ENCODE results near the gene KHNYN.
A peak's percentile ranks its signal among the peaks of the same experiment; 100 is the strongest.
"Not testable (repeated sequence)": the region's sequence is repeated elsewhere in the genome, so short reads cannot be mapped to it uniquely, and the experiment has no call there.

Gene KHNYN

DNA sequence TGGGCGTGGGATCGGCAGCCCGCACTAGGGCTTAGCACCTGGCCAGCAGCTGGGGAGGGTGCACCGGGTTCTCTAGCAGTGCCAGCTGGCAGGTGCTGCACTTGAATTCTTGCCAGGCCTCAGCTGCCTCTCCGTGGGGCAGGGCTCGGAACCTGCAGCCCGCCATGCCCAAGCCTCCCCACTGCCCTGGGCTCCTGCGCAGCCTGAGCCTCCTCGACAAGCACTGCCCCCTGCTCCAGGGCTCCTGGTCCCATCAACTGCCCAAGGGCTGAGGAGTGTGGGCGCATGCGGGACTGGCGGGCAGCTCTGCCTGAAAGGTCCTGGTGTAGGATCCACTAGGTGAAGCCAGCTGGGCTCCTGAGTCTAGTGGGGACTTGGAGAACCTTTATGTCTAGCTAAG, 43.5 kb downstream of the KHNYN start:
- H3K36me3 ChIP-seq (ENCODE audit: insufficient read depth, low read length) = no peaks in the 10 kb centered on the region
- TF ChIP-seq EZH2 (IDR thresholded peaks at IDR 0.05; ENCODE audit: borderline replicate concordance, low read depth, low read length, severe bottlenecking) = no peak
- TF ChIP-seq, protein P1, sequence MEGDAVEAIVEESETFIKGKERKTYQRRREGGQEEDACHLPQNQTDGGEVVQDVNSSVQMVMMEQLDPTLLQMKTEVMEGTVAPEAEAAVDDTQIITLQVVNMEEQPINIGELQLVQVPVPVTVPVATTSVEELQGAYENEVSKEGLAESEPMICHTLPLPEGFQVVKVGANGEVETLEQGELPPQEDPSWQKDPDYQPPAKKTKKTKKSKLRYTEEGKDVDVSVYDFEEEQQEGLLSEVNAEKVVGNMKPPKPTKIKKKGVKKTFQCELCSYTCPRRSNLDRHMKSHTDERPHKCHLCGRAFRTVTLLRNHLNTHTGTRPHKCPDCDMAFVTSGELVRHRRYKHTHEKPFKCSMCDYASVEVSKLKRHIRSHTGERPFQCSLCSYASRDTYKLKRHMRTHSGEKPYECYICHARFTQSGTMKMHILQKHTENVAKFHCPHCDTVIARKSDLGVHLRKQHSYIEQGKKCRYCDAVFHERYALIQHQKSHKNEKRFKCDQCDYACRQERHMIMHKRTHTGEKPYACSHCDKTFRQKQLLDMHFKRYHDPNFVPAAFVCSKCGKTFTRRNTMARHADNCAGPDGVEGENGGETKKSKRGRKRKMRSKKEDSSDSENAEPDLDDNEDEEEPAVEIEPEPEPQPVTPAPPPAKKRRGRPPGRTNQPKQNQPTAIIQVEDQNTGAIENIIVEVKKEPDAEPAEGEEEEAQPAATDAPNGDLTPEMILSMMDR (IDR thresholded peaks at IDR 0.05; ENCODE audit: borderline replicate concordance, extremely low read depth, low read length, poor library complexity, severe bottlenecking) = no peak
- no peaks in the 10 kb centered on the region for H3K4me1 ChIP-seq (ENCODE audit: insufficient read depth, low read length)
- no peaks in the 10 kb centered on the region for H3K9me3 ChIP-seq (ENCODE audit: insufficient read depth, low read length, severe bottlenecking)
- no peak overlapping the region for H3K4me3 ChIP-seq (ENCODE audit: low read depth in 1 of 2, low read length in 2 of 2)
- no peak overlapping the region for H3K4me2 ChIP-seq (ENCODE audit: insufficient read depth, low read length)
- H3K27me3 ChIP-seq (ENCODE audit: insufficient read depth, low read length, poor library complexity) = no peaks in the 10 kb centered on the region
- no peak overlapping the region for H3K27ac ChIP-seq (ENCODE audit: low read length)
- H3K9ac ChIP-seq (ENCODE audit: low read depth, low read length) = no peak overlapping the region
- no peaks in the 10 kb centered on the region for H4K20me1 ChIP-seq (ENCODE audit: insufficient read depth, low read length)
- no peak overlapping the region for H2AFZ ChIP-seq (ENCODE audit: low read depth, low read length)
- ATAC-seq (ENCODE audit: insufficient read depth, low read depth) (no peak), DNase-seq (no peak)
- no peaks in the 10 kb centered on the region for H3K79me2 ChIP-seq (ENCODE audit: insufficient read depth, low read length)

DNA sequence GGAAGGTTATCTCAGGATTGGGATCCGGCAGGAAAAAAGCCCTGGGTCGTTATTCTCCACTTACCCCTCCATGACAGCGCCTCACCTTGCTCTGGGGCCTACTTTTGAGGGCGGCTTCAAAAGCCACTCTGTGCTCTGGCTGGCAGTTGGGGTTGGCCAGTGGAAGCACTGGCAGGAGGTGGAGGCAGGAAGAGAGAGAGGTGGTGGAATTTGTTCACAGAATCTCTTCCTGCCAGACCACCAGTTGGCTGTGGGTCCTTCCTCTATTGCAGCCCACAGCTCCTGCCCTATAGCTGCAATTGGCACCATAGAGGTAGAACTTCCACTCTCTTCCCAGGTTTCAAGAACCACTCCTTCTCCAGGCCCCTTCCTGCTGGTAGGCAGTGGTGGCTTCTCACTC, 45.5 kb downstream of the KHNYN start:
- ATAC-seq (ENCODE audit: insufficient read depth, low read depth) (no peak), DNase-seq (no peak)
- Histone ChIP-seq H4K20me1 (ENCODE audit: insufficient read depth, low read length) (no peaks in the 10 kb centered on the region), H3K4me1 (ENCODE audit: insufficient read depth, low read length) (no peaks in the 10 kb centered on the region), H3K27me3 (ENCODE audit: insufficient read depth, low read length, poor library complexity) (no peaks in the 10 kb centered on the region), H3K9me3 (ENCODE audit: insufficient read depth, low read length, severe bottlenecking) (no peaks in the 10 kb centered on the region), H3K79me2 (ENCODE audit: insufficient read depth, low read length) (no peaks in the 10 kb centered on the region), H3K9ac (ENCODE audit: low read depth, low read length) (no peak overlapping the region), H2AFZ (ENCODE audit: low read depth, low read length) (no peak overlapping the region), H3K4me3 (ENCODE audit: low read depth in 1 of 2, low read length in 2 of 2) (no peak overlapping the region), H3K27ac (ENCODE audit: low read length) (no peak overlapping the region), H3K36me3 (ENCODE audit: insufficient read depth, low read length) (no peaks in the 10 kb centered on the region), H3K4me2 (ENCODE audit: insufficient read depth, low read length) (no peak overlapping the region)
- TF ChIP-seq, protein P1 (IDR thresholded peaks at IDR 0.05; ENCODE audit: borderline replicate concordance, extremely low read depth, low read length, poor library complexity, severe bottlenecking) = no peak
- no peak for TF ChIP-seq EZH2 (IDR thresholded peaks at IDR 0.05; ENCODE audit: borderline replicate concordance, low read depth, low read length, severe bottlenecking)

DNA sequence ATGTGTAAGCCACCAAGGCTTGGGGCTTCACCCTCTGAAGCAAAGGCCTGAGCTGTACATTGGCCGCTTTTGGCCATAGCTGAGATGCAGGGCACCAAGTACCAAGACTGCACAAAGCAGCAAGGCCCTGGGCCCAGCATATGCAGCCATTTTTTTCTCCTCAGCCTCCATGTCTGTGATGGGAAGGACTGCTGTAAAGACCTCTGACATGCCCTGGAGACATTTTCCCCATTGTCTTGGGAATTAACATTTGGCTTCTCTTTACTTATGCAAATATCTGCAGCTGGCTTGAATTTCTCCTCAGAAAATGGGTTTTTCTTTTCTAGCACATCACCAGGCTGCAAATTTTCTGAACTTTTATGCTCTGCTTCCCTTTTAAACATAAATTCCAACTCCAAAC, 50.2 kb downstream of the KHNYN start:
- not testable (repeated sequence) for H2AFZ ChIP-seq (ENCODE audit: low read depth, low read length); H4K20me1 ChIP-seq (ENCODE audit: insufficient read depth, low read length); H3K27me3 ChIP-seq (ENCODE audit: insufficient read depth, low read length, poor library complexity); H3K4me2 ChIP-seq (ENCODE audit: insufficient read depth, low read length); H3K36me3 ChIP-seq (ENCODE audit: insufficient read depth, low read length); ATAC-seq (ENCODE audit: insufficient read depth, low read depth); H3K4me3 ChIP-seq (ENCODE audit: low read depth in 1 of 2, low read length in 2 of 2); H3K27ac ChIP-seq (ENCODE audit: low read length); DNase-seq; H3K4me1 ChIP-seq (ENCODE audit: insufficient read depth, low read length); H3K79me2 ChIP-seq (ENCODE audit: insufficient read depth, low read length); H3K9ac ChIP-seq (ENCODE audit: low read depth, low read length); H3K9me3 ChIP-seq (ENCODE audit: insufficient read depth, low read length, severe bottlenecking)

DNA sequence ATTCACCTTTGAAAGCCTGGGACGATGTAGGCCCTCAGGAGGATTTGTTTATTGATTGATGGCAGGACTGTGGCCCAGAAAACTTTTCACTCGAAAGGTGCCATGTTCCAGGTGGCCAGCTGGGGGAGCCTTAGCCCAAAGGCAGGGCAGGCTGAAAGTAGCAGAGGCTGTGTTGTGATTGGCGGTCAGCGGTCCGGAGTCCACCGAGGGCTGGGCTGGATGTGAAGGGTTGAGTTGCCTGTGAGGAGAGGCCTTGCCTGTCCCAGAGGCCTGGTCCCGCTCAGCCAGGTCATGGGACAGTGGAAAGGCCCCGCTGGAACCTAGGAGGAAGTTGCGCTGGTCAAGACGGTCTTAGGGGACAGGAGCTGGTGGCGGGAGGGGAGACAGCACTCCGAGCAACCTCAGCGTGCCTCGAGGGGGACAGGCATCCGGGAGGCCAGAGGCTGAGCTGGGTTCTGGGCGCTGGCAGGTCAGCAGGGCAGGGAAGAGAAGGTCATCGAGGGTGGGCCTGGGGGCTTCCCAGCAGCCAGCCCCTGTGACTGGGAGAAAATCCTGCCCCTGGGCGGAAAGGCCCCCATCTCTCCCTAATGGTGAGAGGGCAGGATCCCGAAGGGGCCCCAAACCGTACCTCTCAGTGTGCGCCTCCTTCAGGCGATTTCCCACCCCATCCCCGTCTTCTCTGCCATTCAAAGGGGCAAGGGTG, 52.0 kb downstream of the KHNYN start:
- peaks cover 6% of the 10 kb centered on the region for H3K4me1 ChIP-seq (ENCODE audit: insufficient read depth, low read length)
- no peak overlapping the region for H2AFZ ChIP-seq (ENCODE audit: low read depth, low read length)
- ATAC-seq (ENCODE audit: insufficient read depth, low read depth) (peak; percentile 63; the same call in 2 of the 3 replicates), DNase-seq (peak; percentile 30)
- H3K79me2 ChIP-seq (ENCODE audit: insufficient read depth, low read length) = no peaks in the 10 kb centered on the region
- H3K9ac ChIP-seq (ENCODE audit: low read depth, low read length) = no peak overlapping the region
- H3K27me3 ChIP-seq (ENCODE audit: insufficient read depth, low read length, poor library complexity) = no peaks in the 10 kb centered on the region
- H3K27ac ChIP-seq (ENCODE audit: low read length) = no peak overlapping the region
- no peaks in the 10 kb centered on the region for H3K9me3 ChIP-seq (ENCODE audit: insufficient read depth, low read length, severe bottlenecking)
- H3K4me2 ChIP-seq (ENCODE audit: insufficient read depth, low read length) = no peak overlapping the region
- no peaks in the 10 kb centered on the region for H4K20me1 ChIP-seq (ENCODE audit: insufficient read depth, low read length)
- no peaks in the 10 kb centered on the region for H3K36me3 ChIP-seq (ENCODE audit: insufficient read depth, low read length)
- TF ChIP-seq EZH2 (IDR thresholded peaks at IDR 0.05; ENCODE audit: borderline replicate concordance, low read depth, low read length, severe bottlenecking) = no peak
- TF ChIP-seq, protein P1 (IDR thresholded peaks at IDR 0.05; ENCODE audit: borderline replicate concordance, extremely low read depth, low read length, poor library complexity, severe bottlenecking) = peak; percentile 72
- H3K4me3 ChIP-seq (ENCODE audit: low read depth in 1 of 2, low read length in 2 of 2) = no peak overlapping the region

DNA sequence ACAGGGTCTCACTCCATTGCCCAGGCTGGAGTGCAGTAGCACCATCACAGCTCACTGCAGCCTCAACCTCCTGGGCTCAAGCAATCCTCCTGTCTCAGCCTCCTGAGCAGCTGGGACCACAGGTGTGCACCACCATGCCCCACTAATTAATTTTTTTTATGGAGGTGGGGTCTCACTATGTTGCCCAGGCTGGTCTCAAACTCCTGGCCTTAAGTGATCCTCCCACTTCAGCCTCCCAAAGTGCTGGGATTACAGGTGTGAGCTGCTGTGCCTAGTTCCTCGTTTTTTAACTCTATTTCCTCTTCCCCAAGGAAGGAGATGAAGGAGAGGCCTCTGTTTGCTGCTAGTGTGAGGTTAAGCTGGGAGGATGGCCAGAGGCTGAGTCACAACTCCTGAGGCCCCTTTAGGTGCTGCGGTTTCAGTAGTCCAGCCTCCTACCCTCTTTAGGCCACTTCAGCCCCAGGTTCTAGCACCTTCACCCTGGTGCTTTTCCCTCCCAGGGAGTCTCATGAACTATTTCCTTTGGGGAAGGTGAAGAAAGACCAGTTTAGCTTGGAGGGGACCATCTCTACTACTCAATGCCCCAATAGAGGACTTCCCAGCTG, 53.0 kb downstream of the KHNYN start:
- H3K9ac ChIP-seq (ENCODE audit: low read depth, low read length); H4K20me1 ChIP-seq (ENCODE audit: insufficient read depth, low read length); H3K4me2 ChIP-seq (ENCODE audit: insufficient read depth, low read length); H3K79me2 ChIP-seq (ENCODE audit: insufficient read depth, low read length); H3K27ac ChIP-seq (ENCODE audit: low read length); H2AFZ ChIP-seq (ENCODE audit: low read depth, low read length); H3K4me3 ChIP-seq (ENCODE audit: low read depth in 1 of 2, low read length in 2 of 2); H3K4me1 ChIP-seq (ENCODE audit: insufficient read depth, low read length); DNase-seq; H3K36me3 ChIP-seq (ENCODE audit: insufficient read depth, low read length); H3K9me3 ChIP-seq (ENCODE audit: insufficient read depth, low read length, severe bottlenecking); H3K27me3 ChIP-seq (ENCODE audit: insufficient read depth, low read length, poor library complexity); ATAC-seq (ENCODE audit: insufficient read depth, low read depth): not testable (repeated sequence)
